ENCODE results near the gene CIZ1. TPM values are rescaled to one million over a fixed set of nuclear protein-coding genes. Genes with fewer than 3 reads are reported as not detected.
A peak's percentile ranks its signal among the peaks of the same experiment; 100 is the strongest.

The CIZ1 gene
- total RNA-seq, 1 experiment from 2014 or later = 104 TPM

DNA sequence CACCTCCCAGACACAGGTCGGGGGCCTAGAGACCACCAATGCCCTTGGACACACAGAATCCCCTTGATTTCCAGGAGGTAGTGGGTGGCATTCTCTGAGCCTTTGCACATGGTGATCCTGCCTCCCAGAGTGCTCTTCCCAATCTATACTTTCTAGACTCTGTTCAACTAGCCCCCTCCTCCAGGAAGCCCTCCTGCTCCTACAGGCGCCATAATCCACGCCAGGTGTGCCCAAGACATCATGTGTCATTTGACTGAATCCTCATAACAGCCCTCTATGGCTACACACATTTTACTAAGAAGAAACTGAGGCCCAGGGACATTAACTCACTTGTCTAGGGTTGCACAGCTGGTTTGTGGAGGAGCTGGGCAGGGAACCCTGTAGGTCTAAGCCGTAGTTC is 24.2 kb downstream of the CIZ1 start:
- Histone ChIP-seq H4K91ac (ENCODE audit: insufficient read length, low read depth, low read length) (no peak overlapping the region), H3K9ac (ENCODE audit: extremely low read depth, insufficient read length, low read length) (no peak overlapping the region), H3K27ac (ENCODE audit: insufficient read length, low read depth, low read length) (no peak overlapping the region), H4K8ac (replicated peaks; ENCODE audit: insufficient read length, low read depth, low read length) (no peak overlapping the region), H4K20me1 (ENCODE audit: control insufficient read depth, insufficient read depth, insufficient read length) (no peaks in the 10 kb centered on the region), H3K14ac (ENCODE audit: insufficient read depth, low read length) (no peak overlapping the region), H2BK120ac (ENCODE audit: low read depth, low read length, poor library complexity, severe bottlenecking) (no peak overlapping the region), H2AK5ac (ENCODE audit: insufficient read length, low read length) (no peak overlapping the region), H2BK20ac (ENCODE audit: low read depth, low read length, poor library complexity, severe bottlenecking) (no peak overlapping the region), H3K4me2 (ENCODE audit: insufficient read depth, insufficient read length, low read length) (no peak overlapping the region), H3T11ph (ENCODE audit: low read length) (no peak overlapping the region), H3K56ac (ENCODE audit: insufficient read length, low read depth, low read length) (no peak overlapping the region), H2BK5ac (ENCODE audit: insufficient read length, low read length) (no peak overlapping the region), H2BK15ac (ENCODE audit: low read depth, low read length) (no peak overlapping the region), H3K79me1 (ENCODE audit: insufficient read depth, low read depth, low read length, poor library complexity, severe bottlenecking) (no peaks in the 10 kb centered on the region), H3K27me3 (ENCODE audit: insufficient read depth, low read length) (no peaks in the 10 kb centered on the region), H3K18ac (ENCODE audit: insufficient read length, low read depth, low read length) (no peak overlapping the region), H3K4ac (ENCODE audit: low read depth, low read length) (no peak overlapping the region), H3K4me1 (ENCODE audit: insufficient read depth, low read length) (no peaks in the 10 kb centered on the region), H4K5ac (ENCODE audit: insufficient read length, low read depth, low read length) (no peak overlapping the region), H2BK12ac (ENCODE audit: insufficient read length, low read depth, low read length) (no peak overlapping the region), H3K23ac (ENCODE audit: insufficient read length, low read depth, low read length) (no peak overlapping the region), H3K23me2 (ENCODE audit: insufficient read length, low read depth, low read length, poor library complexity, severe bottlenecking) (no peaks in the 10 kb centered on the region), H3K9me3 (ENCODE audit: control insufficient read depth, low read depth, low read length) (no peaks in the 10 kb centered on the region), H2AFZ (ENCODE audit: low read length) (no peak overlapping the region), H3K79me2 (ENCODE audit: insufficient read depth, low read length) (no peaks in the 10 kb centered on the region)
- H3K4me1 Mint-ChIP-seq = no peaks in the 10 kb centered on the region
- H3K36me3 Mint-ChIP-seq (ENCODE audit: insufficient read depth in 1 of 3, low read depth in 3 of 3) = peaks cover 23 to 75% (median 51%) of the 10 kb centered on the region in 3 experiments
- H3K27me3 Mint-ChIP-seq (ENCODE audit: low read depth) = no peaks in the 10 kb centered on the region
- H3K9me3 Mint-ChIP-seq = no peaks in the 10 kb centered on the region
- no CpG with 5 or more reads among the region's 4 CpGs for WGBS (ENCODE audit: extremely low coverage, insufficient read length, low lambda C conversion rate)
- DNase-seq = no peak
- H3K4me3 Mint-ChIP-seq = no peak overlapping the region; a peak in 1 of 5 replicates
- peak overlapping the region in 1 of 3 experiments; percentile 40; a peak in 1 of 7 replicates for H3K27ac Mint-ChIP-seq
- TF ChIP-seq, protein P1, sequence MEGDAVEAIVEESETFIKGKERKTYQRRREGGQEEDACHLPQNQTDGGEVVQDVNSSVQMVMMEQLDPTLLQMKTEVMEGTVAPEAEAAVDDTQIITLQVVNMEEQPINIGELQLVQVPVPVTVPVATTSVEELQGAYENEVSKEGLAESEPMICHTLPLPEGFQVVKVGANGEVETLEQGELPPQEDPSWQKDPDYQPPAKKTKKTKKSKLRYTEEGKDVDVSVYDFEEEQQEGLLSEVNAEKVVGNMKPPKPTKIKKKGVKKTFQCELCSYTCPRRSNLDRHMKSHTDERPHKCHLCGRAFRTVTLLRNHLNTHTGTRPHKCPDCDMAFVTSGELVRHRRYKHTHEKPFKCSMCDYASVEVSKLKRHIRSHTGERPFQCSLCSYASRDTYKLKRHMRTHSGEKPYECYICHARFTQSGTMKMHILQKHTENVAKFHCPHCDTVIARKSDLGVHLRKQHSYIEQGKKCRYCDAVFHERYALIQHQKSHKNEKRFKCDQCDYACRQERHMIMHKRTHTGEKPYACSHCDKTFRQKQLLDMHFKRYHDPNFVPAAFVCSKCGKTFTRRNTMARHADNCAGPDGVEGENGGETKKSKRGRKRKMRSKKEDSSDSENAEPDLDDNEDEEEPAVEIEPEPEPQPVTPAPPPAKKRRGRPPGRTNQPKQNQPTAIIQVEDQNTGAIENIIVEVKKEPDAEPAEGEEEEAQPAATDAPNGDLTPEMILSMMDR (conservative IDR thresholded peaks at IDR 0.05) = no peak

All from H9 (cell line).